Loucy (cell line): ENCODE data around the gene GLDC.

Experiments used
- CTCF ChIP-seq: fragments of 200-600 bp; sonication (generic); conservative IDR thresholded peaks from 2 replicates; pipeline ENCODE4 v1.5.1; 2014; ENCODE audit warnings: mild to moderate bottlenecking, antibody characterized with exemption, low read length
- EZH2phosphoT487 ChIP-seq: fragments of 200-600 bp; IDR thresholded peaks from 2 replicates; pipeline ENCODE4 v1.6.1; 2018; ENCODE audit warnings: antibody characterized with exemption, mild to moderate bottlenecking, moderate library complexity, borderline replicate concordance

- TF ChIP-seq CTCF (no peak), EZH2phosphoT487 (no peak)
These were observed 28.5 kb downstream of the GLDC start for GRCh38 chr9:6616951-6617602.
